ENCODE data around the gene FADS6.
"Not testable (repeated sequence)": the region's sequence is repeated elsewhere in the genome, so short reads cannot be mapped to it uniquely, and the experiment has no call there.

Gene FADS6

DNA sequence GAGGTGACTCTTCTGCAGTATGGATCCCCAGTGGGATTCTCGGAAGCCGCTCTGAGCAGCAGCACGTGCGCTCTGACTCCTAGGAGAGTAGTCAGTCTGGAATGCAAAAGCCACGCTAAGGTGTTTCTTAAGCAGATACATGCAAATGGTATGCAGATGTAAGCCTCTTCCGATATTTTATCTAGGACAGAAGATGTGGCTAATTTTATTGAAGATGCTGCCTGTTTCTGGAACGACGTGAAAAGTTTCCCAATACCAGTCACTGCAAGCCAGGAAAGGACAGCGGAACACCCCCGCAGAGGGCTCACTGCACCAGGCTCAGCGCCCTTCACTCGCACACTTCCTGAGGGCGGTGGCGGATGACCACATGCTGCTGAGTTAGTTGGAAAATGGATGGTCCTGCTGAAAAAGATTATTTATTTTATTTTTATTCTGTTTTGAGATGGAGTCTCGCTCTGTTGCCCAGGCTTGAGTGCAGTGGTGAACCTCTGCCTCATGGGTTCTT is 10.1 kb downstream of the FADS6 start:
- DNase-seq: no peak

DNA sequence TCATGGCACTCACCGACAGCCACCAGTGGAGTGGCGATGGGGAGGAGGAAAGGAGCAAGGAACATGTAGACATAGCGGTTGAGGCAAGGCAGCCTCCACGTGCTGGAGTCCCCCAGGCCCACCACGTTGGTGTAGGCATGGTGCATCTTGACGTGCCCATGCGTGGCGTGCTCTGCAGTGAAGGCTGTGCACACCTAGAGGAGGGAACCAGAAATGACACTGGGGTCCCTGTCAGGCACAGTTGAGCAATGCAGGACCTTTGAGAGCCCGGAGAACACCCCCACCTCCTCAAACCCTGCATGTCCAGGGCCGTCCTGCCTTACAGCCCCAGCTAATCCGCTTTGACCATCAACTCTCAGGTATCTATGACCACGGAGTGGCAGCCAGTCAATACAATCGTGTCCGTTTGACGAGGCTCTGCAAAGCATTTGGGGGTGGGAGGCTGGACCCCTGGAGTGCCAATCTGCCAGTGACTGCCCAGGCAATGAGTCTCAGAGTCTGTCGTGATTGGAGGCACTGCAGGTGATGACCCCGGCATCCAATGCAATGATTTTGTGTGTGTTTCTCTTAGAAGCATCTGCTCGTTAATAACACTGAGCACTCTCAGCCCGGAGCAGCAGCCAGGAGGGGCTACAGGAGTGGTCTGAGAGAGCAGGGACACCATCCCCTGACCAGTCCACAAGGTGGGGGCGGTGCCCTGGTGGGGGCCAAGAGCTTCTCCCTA is 10.8 kb downstream of the FADS6 start:
- DNase-seq: no peak

DNA sequence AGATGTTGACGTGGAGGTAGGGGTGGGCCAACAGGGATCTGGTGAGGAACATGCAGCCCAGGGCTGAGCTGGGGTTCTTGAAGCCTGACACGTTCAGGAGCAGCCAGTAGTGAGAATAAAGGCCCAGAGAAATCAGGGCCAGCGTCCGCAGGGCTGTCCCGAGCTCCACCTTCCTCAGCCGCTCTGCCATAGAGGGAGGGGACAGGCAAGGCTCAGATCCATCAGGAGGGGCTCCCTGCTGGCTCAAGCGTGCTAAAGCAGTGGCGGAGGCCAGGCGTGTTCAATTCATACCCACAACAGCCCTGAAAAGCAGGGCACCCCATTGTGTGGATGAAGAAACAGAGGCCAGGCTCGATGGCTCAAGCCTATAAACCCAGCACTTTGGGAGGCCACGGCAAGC is 12.4 kb downstream of the FADS6 start:
- DNase-seq: no peak

DNA sequence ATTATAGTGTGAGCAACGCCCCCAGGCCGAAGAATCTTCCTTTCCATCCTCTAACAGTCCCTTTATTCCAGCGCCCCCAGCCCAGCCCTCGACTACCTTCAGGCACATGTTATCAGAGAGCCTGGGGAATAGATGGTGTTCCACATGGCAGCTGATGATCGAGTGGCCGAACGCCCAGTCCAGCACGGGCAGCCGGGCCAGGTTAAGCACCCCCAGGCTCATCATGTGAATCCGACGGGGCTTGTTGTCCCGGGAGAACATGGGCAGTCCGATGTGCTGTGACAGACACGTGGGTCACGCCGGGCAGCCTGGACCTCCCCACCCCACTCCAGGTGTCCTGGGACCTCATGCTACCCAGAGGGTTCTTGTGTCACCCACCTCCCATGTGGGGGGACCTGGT is 14.1 kb downstream of the FADS6 start:
- DNase-seq: no peak

DNA sequence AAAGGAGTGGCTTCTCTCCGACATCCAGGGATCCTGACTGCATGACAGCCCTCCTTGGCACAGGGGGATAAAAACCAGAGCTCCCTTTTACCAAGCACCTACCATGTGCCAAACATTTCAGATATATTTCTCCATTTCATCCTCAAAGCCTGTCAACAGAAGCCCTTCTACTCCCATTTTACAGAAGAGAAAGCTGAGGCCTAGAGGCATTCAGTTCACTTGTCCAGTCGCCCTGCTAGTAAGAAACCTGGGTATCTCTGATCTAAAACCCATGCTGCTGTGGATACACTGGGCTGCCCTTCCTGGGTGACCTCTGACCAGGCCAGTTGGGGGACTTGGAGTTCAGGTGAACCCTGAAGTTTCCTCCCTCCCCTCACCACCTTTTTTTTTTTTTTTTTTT is 14.8 kb downstream of the FADS6 start:
- DNase-seq: no peak

DNA sequence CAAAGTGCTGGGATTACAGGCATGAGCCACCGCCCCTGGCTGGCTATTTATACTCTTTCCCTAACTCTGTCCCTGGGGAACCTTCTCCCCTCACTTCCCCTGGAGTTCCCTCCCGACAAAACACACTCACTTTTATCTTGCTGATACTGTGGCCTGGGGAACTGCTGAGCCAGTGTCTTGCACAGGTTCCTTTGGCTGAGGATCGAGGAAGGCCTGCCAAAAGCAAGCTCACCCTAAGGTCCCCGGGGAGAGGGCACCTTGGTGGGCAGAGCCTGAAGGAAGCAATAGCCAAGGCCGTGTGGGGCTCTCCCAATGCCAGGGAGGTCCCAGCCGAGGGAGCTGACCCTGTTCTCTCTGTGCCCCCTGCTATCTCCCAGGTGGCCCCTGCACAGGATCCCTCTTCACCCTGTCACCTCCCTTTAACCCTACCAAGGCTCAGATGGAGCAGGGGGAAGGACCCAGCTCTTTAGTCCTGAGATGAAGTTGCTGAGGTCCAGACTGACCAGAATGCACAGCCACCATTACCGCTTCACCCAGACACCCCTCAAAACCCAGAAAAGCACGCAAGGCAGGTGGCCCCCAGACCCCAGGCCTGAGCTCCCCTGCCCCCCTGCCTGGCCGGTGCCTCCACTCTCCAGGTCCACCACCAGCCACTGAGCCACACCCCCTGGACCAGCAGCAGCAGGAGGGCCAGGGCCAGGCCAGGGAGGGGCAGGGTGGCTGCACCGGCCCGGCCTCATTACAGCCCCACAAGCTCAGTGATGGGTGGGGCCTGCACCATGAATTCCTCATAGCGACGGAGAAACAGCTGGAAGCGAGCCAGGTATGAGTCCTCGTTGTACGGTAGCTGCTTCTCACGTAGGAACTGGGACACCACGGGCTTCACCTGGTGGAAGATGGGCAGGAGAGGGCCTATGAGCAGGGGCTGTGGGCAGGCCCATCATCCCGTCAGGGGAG is 15.6 kb downstream of the FADS6 start:
- no peak for DNase-seq

DNA sequence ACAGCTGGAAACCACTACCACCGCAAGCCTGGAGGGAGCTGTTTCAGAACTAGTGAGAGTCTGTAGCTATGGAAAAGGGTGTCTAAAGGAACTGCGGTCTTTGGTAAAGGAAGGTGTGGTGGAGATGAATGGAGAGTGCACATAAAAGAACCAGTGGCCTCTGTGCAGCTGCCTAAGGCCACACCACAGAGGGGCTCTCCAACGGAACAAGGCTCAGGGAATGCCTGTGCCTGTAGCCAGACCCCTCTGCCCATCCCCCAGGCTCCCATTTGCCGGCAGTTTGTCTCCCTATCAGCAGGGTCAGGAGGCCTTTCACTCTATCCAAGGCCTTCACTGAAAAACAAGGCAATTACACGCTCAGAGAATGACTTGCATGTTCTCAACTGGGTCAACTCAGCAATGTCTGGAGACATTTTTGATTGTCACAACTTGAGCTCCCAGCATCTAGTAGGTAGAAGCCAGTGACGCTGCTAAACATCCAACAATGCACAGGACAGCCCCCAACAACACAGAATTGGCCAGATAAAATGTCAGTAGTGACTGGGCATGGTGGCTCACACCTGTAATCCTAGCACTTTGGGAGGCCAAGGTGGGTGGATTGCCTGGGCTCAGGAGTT is 17.3 kb downstream of the FADS6 start:
- no peak for DNase-seq

DNA sequence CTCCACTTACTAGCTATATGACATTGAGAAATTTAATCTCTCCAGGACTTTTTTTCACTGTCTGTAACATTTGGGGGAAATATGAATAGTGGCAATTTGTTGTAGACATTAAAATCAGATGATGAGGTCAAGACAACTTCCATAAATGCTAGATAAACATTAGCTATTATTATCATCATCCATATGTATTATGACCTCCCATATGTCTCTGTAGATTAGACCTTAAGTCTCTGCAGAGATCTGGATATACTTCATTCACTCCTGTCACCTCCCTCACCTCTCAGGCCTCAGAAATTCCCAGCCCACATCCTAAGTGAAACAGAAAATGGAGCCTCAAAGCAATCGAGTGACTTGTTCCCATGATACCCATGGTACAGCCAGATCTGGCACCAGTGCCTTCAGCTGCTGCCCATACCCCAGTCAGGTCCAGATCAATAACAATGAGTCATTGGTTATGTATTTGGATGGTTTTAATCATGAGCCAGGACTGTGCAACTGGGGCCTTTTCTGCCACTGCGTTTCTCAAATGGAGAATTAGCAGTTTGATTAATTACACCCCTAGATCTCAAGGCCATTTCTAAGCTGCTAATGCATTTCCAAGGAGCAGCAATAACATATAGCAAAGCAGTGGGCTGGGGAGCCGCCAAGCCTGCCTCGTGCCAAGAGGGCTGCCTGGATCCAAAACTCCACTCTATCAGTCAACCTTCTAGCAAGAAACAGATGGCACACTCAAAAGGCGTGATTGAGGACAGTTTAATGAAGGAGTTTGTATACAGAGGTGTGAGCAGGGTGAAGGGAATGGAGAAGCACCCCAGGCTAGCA is 18.1 kb downstream of the FADS6 start:
- DNase-seq: no peak

DNA sequence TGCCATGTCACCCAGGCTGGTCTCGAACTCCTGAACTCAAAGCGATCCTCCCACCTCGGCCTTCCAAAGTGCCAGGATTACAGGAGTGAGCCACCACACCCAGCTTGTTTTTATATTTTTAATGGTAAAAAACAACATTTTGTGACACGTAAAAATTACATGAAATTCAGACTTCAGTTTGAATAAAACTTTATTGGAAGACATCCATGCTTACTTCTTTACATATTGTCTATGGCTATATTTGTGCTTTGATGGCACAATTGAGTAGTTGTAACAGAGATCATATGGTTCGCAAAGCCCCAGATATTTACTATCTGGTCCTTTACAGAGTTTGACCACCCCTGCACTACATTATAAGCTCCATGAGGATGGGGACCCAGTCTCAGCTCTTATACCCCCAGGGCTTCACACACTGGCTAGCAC is 18.8 kb downstream of the FADS6 start:
- no peak for DNase-seq

DNA sequence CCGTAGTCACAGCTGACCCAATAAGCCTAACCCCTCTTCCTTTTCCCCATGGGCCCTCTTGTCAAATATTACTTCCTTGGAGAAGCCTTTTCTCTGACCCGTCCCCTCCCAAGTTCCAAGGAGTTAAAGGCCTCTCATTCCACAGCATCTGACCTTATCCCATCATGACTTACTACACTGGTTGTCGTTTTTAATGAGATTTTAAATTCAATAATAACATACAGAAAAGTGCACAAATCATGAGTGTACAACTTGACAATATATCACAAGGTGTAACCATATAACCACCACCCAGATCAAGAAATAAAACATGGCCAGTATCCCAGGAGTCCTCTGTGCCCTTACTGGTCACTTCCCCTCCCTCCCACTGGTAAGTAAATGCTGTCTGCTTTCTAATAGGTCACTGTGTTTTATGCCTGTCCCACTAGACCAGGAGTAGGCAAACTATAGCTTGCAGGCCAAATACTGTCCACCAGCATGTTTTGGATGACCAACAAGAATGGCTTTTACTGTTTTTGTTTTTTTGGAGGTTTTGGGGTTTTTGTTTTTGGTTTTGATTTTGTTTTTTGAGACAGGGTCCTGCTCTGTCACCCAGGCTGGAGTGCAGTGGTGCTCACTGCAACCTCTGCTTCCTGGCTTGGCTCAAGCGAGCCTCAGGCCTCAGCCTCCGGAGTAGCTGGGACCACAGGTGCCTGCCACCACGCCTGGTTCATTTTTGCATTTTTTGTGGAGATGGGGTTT is 19.4 kb downstream of the FADS6 start:
- no peak for DNase-seq

DNA sequence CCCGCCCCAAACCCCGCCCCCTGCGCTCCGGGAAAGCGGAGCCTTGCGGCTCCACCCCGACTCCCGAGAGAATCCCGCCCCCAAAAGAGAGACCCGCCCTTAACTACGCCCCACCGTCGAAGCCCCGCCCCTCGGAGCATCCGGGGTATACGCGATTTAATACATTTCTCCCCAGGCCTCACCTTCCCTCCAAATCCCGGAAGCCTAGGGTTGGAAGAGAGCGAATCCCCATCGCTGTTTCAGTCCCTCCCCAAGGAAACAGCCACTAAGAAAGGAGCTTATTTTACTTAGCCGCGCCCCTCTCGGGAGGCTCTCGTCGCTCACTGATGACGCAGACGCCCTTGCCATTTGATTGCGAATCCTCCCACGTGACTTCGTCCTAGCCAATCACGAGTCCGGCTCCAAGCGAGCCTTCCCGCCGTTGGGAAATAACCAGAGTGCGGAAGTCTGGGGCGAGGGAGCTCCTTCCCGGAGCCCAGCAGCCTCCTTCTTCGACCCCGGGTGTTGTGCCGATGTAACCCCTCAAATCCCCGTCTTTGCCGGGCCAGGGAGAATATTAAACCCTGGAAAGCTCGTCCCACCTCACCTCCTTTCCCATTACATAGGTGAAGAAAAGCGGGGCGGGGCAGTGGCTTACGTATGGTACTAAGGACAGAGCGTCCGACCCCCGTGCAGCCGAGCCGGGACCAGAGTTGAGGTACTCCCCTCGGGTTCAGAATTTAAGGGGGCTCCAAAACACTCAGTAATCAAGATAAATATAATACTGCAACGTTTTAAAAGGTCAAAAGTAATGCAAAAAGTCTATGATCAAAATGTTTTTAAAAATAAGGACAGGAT is 20.2 kb downstream of the FADS6 start:
- peak; percentile 94 for DNase-seq

DNA sequence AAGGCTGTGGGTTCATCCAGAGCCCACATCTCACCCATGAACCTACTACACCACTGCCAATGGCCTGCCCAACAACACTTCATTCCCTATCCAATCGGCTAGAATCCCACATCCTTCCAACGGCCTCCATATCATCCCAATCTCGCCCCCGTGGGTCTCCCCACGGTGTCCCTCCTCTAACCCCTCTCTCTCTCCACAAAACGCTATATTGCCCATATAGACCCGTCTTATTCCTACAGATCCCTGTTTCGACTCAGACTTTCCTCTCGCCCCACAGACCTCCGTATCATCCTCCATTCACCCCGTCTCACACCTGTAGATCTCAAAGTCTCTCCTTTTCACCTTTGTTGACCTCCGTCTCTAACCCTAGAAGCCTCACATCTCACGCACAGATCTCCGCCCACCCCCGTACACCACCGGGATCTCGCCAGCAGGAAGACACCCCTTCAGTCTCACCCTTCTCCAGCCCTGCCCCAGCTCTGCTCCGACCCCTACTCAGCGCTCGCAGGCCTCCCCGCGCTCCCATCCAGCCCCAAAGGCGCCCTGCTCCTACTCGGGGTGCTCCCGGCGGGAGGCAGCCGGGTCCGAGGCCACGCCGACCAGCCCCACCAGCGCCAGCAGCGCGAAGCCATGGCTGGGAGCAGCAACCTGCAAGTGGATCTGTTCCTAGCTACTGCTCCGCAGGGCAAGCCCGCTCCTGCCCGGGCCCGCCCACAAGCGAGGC is 21.0 kb downstream of the FADS6 start, which contains the start of gene FDXR:
Gene FDXR (minus strand): TSS at position 682 of the 724 bp plus-strand sequence. CDS start 50 bp downstream, at position 632.
- no peak for DNase-seq

DNA sequence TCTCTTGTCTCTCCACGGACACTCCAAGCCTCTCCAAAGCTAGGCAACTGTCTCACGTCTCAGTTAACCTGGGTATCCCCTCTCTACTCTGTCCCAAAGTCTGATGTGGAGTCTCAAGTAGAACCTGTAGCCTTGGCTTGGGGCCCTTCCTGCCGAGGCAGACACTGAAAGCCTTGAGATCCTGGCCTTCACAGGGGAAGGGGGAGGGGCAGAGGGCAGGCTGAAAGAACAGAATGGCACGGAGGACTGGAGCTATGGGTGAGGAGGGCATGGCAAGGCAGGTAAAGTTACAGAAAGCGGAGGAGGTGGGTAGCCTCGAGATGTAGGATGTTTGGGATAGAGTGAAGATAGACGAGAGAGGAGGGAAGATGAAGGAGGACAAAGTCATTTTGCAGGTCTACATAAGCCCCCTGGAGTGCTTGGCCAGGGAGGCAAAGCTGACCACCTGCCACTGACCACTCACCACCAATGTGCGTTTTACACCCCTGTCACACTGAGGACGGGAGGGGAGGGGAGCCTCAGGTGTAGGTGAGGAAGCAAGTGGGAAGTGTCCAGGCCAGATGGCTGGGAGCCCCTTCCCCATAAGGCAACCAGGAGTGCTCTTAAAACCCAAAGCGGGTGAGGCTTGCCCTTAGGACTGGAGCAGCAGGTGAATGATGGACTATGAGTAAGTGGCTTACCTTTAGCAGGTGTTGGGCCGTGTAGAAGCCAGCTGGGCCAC is 21.9 kb downstream of the FADS6 start:
- no peak for DNase-seq

DNA sequence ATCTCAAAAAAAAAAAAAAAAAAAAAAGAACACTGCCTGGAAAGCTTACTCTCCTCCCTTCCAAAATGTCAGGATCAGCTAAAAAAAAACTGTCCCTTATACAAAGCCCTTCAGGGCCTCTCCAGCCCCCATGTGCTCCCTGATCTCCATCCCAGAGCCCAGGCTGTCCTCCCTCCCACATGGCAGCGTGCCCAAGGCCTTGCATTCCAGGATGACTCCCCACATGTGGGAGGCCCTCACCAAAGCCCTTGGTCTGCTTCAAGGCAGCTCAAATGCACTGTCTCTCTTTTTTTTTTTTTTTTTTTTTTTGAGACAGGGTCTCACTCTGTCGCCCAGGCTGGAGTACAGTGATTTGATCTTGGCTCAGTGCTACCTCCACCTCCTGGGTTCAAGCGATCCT is 22.9 kb downstream of the FADS6 start:
- no peak for DNase-seq

DNA sequence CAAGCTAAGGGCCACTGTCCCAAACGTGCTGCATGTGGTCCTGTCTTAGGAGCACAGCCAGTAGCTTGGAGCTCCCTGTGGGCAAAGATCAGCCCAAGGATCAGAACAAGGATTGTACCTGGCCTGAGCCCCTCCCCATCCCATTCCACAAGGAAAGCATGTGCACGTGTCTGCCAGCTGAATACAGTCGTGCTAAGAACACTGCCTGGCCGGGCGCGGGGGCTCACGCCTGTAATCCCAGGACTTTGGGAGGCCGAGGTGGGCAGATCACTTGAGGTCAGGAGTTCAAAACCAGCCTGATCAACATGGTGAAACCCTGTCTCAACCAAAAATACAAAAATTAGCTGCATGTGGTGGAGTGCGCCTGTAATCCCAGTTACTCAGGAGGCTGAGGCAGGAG is 23.4 kb downstream of the FADS6 start:
- not testable (repeated sequence) for DNase-seq

DNA sequence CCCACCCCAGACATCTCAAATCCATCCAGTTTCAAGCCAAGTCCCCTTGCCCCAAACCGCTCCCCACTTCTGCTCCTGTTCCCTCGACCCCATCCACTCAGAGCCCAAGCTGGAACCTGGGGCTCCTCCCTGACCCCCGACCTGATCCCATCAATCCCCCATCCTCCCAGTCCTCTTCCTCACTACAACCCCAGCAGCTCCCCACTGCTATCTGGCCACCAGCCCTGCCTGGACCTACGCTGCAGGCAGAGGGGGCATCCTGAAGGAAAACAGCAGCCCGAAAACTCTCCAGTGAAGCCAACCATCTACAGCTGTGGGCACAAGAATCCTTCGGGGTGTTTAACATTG is 24.6 kb downstream of the FADS6 start:
- DNase-seq: no peak

DNA sequence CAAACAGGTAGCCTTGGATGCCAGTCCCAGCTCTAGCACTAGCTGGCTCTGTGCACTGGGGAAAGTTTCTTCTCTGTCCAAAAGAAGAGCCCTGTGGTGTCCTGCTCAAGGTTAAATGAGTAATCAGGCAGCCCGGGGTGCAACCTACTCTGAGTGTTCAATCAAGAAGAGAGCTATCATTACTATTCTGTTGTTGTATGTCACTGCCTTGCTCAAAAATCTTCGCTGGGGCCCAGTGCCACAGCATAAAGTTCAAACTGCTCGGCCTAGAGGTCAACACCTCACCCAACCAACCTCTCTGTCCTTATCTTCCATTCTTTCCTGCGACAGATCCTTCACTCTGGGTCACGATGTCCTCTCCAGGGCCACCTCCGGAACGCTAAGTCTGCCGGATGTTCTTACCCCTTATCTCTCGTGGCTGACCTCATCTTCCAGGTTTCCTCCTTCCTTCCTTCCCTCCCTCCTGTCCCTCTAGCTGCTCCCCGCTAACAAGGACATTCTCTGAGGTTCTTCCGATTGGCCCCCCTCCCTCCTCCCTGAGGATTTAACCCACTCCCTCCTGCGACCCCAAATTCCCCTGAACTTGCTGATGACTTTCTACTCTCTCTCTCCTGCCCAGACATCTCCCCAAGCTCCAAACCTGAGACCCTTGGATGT is 25.1 kb downstream of the FADS6 start:
- DNase-seq: no peak

DNA sequence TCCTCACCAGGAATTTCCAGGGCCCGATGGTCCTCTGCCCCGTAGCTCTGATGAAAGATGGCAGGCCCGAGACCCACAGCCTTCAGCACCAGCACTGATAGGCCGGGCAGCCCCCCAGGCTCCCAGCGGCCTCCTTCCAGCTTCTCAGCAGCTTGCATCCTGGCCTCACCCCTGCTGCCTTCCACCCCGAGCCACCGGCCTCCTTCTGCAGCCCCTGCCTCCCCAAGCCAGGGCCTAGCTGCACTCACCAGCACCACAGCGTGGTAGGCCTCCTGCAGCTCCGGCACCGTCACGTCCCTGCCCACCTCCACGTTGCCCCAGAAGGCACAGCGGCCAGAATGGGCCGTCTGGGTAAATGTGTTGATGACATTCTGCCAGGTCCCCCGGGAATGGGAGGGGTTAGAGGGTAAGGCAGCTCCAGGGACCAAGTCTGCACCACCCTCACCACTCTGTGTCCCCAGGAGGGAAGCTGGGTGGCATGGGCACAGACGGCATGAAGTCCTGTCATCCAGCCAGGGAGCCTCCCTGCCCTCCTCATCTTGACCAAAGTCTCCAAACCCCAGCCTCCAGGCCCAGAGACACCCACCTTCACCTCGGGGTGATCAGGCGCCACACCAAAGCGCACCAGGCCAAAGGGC is 27.1 kb downstream of the FADS6 start:
- no peak for DNase-seq
